Lower lobe of right lung (tissue), 2 donors: ENCODE measurements around the gene MDGA2. TPM values are rescaled to one million over a fixed set of nuclear protein-coding genes. Genes with fewer than 3 reads are reported as not detected.

Experiments used
- ATAC-seq, 2 donors: fragments of 200-7000 bp; cut with Tn5 transposase; one replicate each; pipeline ENCODE4 v1.9.1; 2020 to 2022; ENCODE audit warnings: mild to moderate bottlenecking in 2 of 2, moderate library complexity in 2 of 2
- DNase-seq: peaks from one replicate; pipeline ENCODE4 v3.0.0-alpha.2; 2020
- H3K27ac ChIP-seq: fragments of 200-600 bp; one replicate; pipeline ENCODE4 v1.8.0; 2022
- H3K27me3 ChIP-seq: fragments of 200-600 bp; one replicate; pipeline ENCODE4 v1.8.0; 2022; ENCODE audit warnings: low read depth
- H3K36me3 ChIP-seq: fragments of 200-600 bp; one replicate; pipeline ENCODE4 v1.8.0; 2022; ENCODE audit warnings: mild to moderate bottlenecking
- H3K4me1 ChIP-seq: fragments of 200-600 bp; one replicate; pipeline ENCODE4 v1.8.0; 2022
- H3K4me3 ChIP-seq: fragments of 200-600 bp; one replicate; pipeline ENCODE4 v1.8.0; 2022; ENCODE audit warnings: mild to moderate bottlenecking
- H3K9me3 ChIP-seq: fragments of 200-600 bp; one replicate; pipeline ENCODE4 v1.8.0; 2022
- CTCF ChIP-seq: fragments of 200-600 bp; IDR thresholded peaks from one replicate; pipeline ENCODE4 v1.8.0; 2022; ENCODE audit warnings: antibody characterized with exemption, mild to moderate bottlenecking
- intact Hi-C: fragments of 100-400 bp; cut with DNase I; formaldehyde crosslinking; loops from one replicate; pipeline ENCODE4 v1.11.0; 2022
- total RNA-seq: library from RNA; stranded (reverse); fragmentation: NEBNext Ultra II Directional; extraction: Animal tissue kit (Norgen Biotek cat#: 25700); gene quantifications from one replicate; pipeline ENCODE4 v1.2.1, GENCODE V29; 2021
- donor health status: DM: no; HTN: yes; CAD: no; lungs with severe emphysema.

Gene MDGA2
- total RNA-seq, 1 donor from 2014 or later = 0.24 TPM

GRCh38 chr14:47273939-47274338 is 401.5 kb downstream of the MDGA2 start:
- Histone ChIP-seq H3K4me3 (no peak overlapping the region), H3K36me3 (no peaks in the 10 kb centered on the region), H3K27me3 (no peaks in the 10 kb centered on the region), H3K27ac (no peak overlapping the region), H3K4me1 (no peaks in the 10 kb centered on the region), H3K9me3 (no peaks in the 10 kb centered on the region)
- DNase-seq (no peak), ATAC-seq (no peak)
- no peak for TF ChIP-seq CTCF
- intact Hi-C loops = no loop called here

GRCh38 chr14:47270715-47271114 is 404.7 kb downstream of the MDGA2 start:
- no peak for ATAC-seq
- no peak for TF ChIP-seq CTCF
- no peaks in the 10 kb centered on the region for H3K4me1 ChIP-seq
- H3K9me3 ChIP-seq = no peaks in the 10 kb centered on the region
- H3K4me3 ChIP-seq = no peak overlapping the region
- DNase-seq = no peak
- H3K27ac ChIP-seq = no peak overlapping the region
- no peaks in the 10 kb centered on the region for H3K27me3 ChIP-seq
- intact Hi-C loops = no loop called here
- H3K36me3 ChIP-seq = no peaks in the 10 kb centered on the region

GRCh38 chr14:47269756-47270492 is 405.5 kb downstream of the MDGA2 start:
- H3K9me3 ChIP-seq = no peaks in the 10 kb centered on the region
- no peaks in the 10 kb centered on the region for H3K4me1 ChIP-seq
- no peak overlapping the region for H3K4me3 ChIP-seq
- no peak for TF ChIP-seq CTCF
- ATAC-seq = peak in 1 of 2 donors; percentile 28
- H3K36me3 ChIP-seq = no peaks in the 10 kb centered on the region
- intact Hi-C loops = no loop called here
- no peaks in the 10 kb centered on the region for H3K27me3 ChIP-seq
- H3K27ac ChIP-seq = no peak overlapping the region
- no peak for DNase-seq

- intact Hi-C loops = no loop called here
Measured at GRCh38 chr14:47264842-47265241, 410.6 kb downstream of the MDGA2 start.

GRCh38 chr14:47262801-47263200 is 412.6 kb downstream of the MDGA2 start:
- no peak for TF ChIP-seq CTCF
- no peak overlapping the region for H3K4me3 ChIP-seq
- no peaks in the 10 kb centered on the region for H3K9me3 ChIP-seq
- H3K4me1 ChIP-seq = no peaks in the 10 kb centered on the region
- H3K36me3 ChIP-seq = no peaks in the 10 kb centered on the region
- H3K27me3 ChIP-seq = no peaks in the 10 kb centered on the region
- intact Hi-C loops = no loop called here
- no peak for ATAC-seq
- H3K27ac ChIP-seq = no peak overlapping the region
- no peak for DNase-seq

More at GRCh38 chr14:47264842-47265241, 410.6 kb downstream of the MDGA2 start:
- Histone ChIP-seq H3K36me3 (no peaks in the 10 kb centered on the region), H3K4me3 (no peak overlapping the region), H3K9me3 (no peaks in the 10 kb centered on the region), H3K27me3 (no peaks in the 10 kb centered on the region), H3K4me1 (no peaks in the 10 kb centered on the region), H3K27ac (no peak overlapping the region)
- ATAC-seq (no peak), DNase-seq (no peak)
- no peak for TF ChIP-seq CTCF
